ENCODE measurements around the gene FAM186B. TPM values are rescaled to one million over a fixed set of nuclear protein-coding genes. Genes with fewer than 3 reads are reported as not detected.

Gene FAM186B
- total RNA-seq, 6 donors from 2014 or later: 0.20 to 3.1 (median 0.73) TPM

DNA sequence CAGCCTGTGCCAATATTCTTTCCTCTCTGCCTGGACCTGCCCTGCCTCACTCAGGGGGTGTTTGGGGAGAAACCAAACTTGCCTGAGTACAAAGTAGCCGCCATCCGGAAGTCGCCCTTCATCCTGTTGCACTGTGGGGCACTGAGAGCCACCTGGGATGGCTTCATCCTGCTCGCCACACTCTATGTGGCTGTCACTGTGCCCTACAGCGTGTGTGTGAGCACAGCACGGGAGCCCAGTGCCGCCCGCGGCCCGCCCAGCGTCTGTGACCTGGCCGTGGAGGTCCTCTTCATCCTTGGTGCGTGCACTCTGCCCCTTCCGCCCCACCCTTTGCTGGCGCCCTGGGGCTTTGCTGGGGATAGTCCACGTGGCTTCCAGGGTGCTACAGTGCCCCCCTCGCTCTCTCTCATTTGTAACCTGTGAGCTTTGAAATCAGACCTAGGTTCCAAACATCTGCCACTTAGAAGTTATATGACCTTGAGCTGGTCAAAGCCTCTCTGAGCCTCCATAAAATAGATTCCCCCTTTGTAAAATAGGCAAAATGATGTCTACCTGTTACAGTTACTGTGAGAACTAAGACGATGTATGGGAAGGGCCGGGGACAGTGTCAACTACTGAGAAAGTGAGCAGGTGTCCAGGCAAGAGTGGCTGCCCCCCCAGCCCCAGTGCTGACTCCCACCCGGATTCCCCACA lies 62.1 kb downstream of the FAM186B start:
- H3K4me1 ChIP-seq: peaks cover 6 to 16% (median 12%) of the 10 kb centered on the region in 4 donors
- H3K4me3 ChIP-seq: no peak overlapping the region
- TF ChIP-seq POLR2AphosphoS5 (IDR thresholded peaks at IDR 0.05) (no peak), POLR2A (IDR thresholded peaks at IDR 0.05) (no peak), EP300 (IDR thresholded peaks at IDR 0.05) (no peak)
- TF ChIP-seq, protein P1, sequence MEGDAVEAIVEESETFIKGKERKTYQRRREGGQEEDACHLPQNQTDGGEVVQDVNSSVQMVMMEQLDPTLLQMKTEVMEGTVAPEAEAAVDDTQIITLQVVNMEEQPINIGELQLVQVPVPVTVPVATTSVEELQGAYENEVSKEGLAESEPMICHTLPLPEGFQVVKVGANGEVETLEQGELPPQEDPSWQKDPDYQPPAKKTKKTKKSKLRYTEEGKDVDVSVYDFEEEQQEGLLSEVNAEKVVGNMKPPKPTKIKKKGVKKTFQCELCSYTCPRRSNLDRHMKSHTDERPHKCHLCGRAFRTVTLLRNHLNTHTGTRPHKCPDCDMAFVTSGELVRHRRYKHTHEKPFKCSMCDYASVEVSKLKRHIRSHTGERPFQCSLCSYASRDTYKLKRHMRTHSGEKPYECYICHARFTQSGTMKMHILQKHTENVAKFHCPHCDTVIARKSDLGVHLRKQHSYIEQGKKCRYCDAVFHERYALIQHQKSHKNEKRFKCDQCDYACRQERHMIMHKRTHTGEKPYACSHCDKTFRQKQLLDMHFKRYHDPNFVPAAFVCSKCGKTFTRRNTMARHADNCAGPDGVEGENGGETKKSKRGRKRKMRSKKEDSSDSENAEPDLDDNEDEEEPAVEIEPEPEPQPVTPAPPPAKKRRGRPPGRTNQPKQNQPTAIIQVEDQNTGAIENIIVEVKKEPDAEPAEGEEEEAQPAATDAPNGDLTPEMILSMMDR (IDR thresholded peaks at IDR 0.05): no peak
- ATAC-seq (ENCODE audit: low FRiP score in 2 of 2): no peak
- H3K27me3 ChIP-seq: peaks cover 0 to 17% (median 11%) of the 10 kb centered on the region in 4 donors
- DNase-seq: no peak
- H3K9me3 ChIP-seq: no peaks in the 10 kb centered on the region
- H3K36me3 ChIP-seq: no peaks in the 10 kb centered on the region
- WGBS, 2 donors: 64% methylated on average over 12 to 20 of the region's 20 CpGs
- no peak overlapping the region for H3K27ac ChIP-seq

DNA sequence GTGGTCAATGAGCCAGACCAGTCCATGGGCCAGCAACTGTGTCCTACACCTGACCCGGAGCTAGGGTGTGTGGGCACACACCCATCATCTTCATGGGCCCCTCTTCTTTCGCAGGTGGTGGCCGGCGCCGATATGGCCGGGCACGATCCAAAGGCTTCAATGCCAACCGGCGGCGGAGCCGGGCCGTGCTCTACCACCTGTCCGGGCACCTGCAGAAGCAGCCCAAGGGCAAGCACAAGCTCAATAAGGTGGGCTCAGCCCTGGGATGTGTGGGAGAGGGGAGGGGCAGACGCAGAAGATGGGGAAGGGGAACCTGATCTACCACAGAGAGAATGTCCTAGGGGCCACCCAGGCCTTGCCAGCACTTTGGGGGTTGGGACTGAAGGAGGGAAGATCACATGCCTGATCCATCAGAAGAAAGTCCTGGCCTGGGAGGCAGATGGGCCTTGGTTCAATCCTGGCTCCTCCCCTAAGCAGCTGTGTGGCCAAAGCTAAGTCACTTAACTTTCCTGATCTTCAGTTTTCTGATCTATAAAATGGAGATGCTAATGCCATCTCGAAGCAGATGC lies 62.8 kb downstream of the FAM186B start:
- WGBS, 2 donors: 92 to 94% methylated on average over 7 to 15 of the region's 15 CpGs
- TF ChIP-seq, protein P1 (IDR thresholded peaks at IDR 0.05): no peak
- TF ChIP-seq POLR2A (IDR thresholded peaks at IDR 0.05) (no peak), EP300 (IDR thresholded peaks at IDR 0.05) (no peak), POLR2AphosphoS5 (IDR thresholded peaks at IDR 0.05) (no peak)
- peak in 1 of 2 donors; percentile 10 for DNase-seq
- Histone ChIP-seq H3K27ac (no peak overlapping the region), H3K4me3 (no peak overlapping the region), H3K36me3 (no peaks in the 10 kb centered on the region), H3K4me1 (peaks cover 12 to 22% (median 18%) of the 10 kb centered on the region in 4 donors), H3K27me3 (peaks cover 0 to 21% (median 16%) of the 10 kb centered on the region in 4 donors), H3K9me3 (no peaks in the 10 kb centered on the region)
- ATAC-seq (ENCODE audit: low FRiP score in 2 of 2): no peak

DNA sequence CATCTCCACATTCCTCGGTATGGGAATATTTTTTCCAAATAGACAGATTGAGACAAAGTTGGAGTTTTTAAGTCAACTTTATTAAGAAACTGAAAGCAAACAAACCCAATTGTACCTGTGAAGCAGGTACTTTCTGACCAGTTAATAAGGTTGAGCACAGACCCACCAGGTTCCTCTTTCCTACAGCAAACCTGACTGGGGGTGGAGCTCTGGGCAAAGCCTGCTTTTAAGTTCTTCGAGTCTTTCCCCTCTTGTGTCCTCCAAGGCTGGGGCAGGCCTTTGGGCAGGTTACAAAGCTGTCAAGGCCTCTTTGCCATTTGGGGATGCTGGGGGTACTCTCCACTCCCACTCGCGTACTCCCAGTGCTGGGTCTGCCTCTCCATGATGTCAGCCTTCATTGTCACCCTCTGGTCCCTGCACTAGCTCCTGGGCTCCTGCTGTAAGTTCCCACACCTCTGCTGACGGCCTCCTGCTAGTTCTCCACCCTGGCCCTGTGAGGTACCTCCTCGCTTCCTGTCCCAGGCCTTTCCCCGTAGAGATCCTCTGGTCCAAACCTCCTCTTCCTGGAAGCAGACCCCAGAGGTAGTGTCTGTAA lies 63.4 kb downstream of the FAM186B start:
- DNase-seq: no peak

DNA sequence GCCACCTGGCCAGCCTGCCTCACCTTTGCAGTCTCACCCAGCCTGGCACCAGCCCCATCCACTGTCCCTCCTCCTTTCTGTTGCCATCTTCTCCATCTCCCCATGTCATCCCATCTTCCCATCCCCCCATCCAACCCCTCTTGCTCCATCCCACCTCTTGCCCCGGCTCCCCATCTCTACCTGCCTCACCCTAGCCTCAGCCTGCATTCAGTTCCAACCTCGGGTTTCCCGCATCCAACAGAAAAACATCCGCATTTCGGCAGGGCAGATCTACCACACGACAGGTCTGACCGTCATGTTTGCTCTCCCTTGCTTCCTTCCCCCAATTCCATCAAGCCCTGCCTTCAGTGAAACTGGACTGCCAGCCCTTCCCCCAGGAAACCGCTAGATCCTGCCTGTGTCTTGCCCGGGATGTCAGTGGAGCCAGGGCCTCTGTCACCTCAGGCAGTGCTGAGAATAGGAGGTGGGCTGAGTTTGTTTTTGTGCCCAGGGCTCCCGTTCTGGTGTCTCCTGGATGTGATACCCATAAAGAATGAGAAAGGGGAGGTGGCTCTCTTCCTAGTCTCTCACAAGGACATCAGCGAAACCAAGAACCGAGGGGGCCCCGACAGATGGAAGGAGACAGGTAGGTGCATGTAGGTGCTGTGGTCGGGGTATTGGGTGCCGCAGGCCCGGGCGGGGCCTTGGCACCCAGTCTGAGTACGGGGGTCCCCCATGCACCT lies 64.1 kb downstream of the FAM186B start:
- no peak overlapping the region for H3K27ac ChIP-seq
- WGBS, 2 donors: 85 to 86% methylated on average over 18 of the region's 18 CpGs
- no peak for ATAC-seq (ENCODE audit: low FRiP score in 2 of 2)
- H3K36me3 ChIP-seq: no peaks in the 10 kb centered on the region
- no peak for DNase-seq
- no peaks in the 10 kb centered on the region for H3K9me3 ChIP-seq
- peaks cover 18 to 27% (median 22%) of the 10 kb centered on the region in 4 donors for H3K4me1 ChIP-seq
- no peak overlapping the region for H3K4me3 ChIP-seq
- TF ChIP-seq EP300 (IDR thresholded peaks at IDR 0.05) (no peak), POLR2AphosphoS5 (IDR thresholded peaks at IDR 0.05) (no peak), POLR2A (IDR thresholded peaks at IDR 0.05) (no peak)
- TF ChIP-seq, protein P1 (IDR thresholded peaks at IDR 0.05): no peak
- H3K27me3 ChIP-seq: peaks cover 0 to 29% (median 17%) of the 10 kb centered on the region in 4 donors

More for the DNA sequence above, 63.4 kb downstream of the FAM186B start:
- H3K27me3 ChIP-seq: peaks cover 0 to 25% (median 17%) of the 10 kb centered on the region in 4 donors
- H3K4me1 ChIP-seq: peaks cover 17 to 27% (median 22%) of the 10 kb centered on the region in 4 donors
- WGBS, 2 donors: 81 to 84% methylated on average over 7 of the region's 7 CpGs
- H3K9me3 ChIP-seq: no peaks in the 10 kb centered on the region
- ATAC-seq (ENCODE audit: low FRiP score in 2 of 2): no peak
- no peak for TF ChIP-seq POLR2AphosphoS5 (IDR thresholded peaks at IDR 0.05)
- no peak for TF ChIP-seq EP300 (IDR thresholded peaks at IDR 0.05)
- TF ChIP-seq, protein P1 (IDR thresholded peaks at IDR 0.05): no peak
- TF ChIP-seq POLR2A (IDR thresholded peaks at IDR 0.05): no peak
- no peak overlapping the region for H3K4me3 ChIP-seq
- no peaks in the 10 kb centered on the region for H3K36me3 ChIP-seq
- H3K27ac ChIP-seq: no peak overlapping the region
